Mononuclear cell (primary cell): ENCODE measurements around the gene TNNT2. TPM values are rescaled to one million over a fixed set of nuclear protein-coding genes. Genes with fewer than 3 reads are reported as not detected.

Source experiments
- H3K27me3 ChIP-seq: 2 replicates; pipeline ENCODE4 v1.6.0; 2011; ENCODE audit warnings: low read length, control low read depth; ENCODE audit not compliant: insufficient read depth
- H3K4me1 ChIP-seq: 2 replicates; pipeline ENCODE4 v1.5.1; 2011; ENCODE audit warnings: mild to moderate bottlenecking, low read length, control low read depth; ENCODE audit not compliant: insufficient read depth
- H3K4me3 ChIP-seq: 2 replicates; pipeline ENCODE4 v1.5.1; 2011; ENCODE audit warnings: mild to moderate bottlenecking, low read length, moderate library complexity
- H3K9me3 ChIP-seq: 2 replicates; pipeline ENCODE4 v1.5.1; 2011; ENCODE audit warnings: low read depth, mild to moderate bottlenecking, control low read depth, low read length
- total RNA-seq: library from RNA; depleted of rRNA; stranded (reverse); fragments of >200 nt; gene quantifications from one replicate; pipeline ENCODE4 v1.2.3, GENCODE V29; 2012

TNNT2 gene
- total RNA-seq, 1 donor: 0.10 TPM

GRCh38 chr1:201359031-201359872 is 18.2 kb downstream of the TNNT2 start:
- no peaks in the 10 kb centered on the region for H3K27me3 ChIP-seq
- H3K9me3 ChIP-seq: no peaks in the 10 kb centered on the region
- no peak overlapping the region for H3K4me3 ChIP-seq
- H3K4me1 ChIP-seq: no peaks in the 10 kb centered on the region

GRCh38 chr1:201358596-201358995 is 18.9 kb downstream of the TNNT2 start:
- H3K4me1 ChIP-seq: no peaks in the 10 kb centered on the region

GRCh38 chr1:201357636-201358348 is 19.7 kb downstream of the TNNT2 start:
- no peak overlapping the region for H3K4me3 ChIP-seq
- no peaks in the 10 kb centered on the region for H3K4me1 ChIP-seq
- H3K27me3 ChIP-seq: no peaks in the 10 kb centered on the region
- H3K9me3 ChIP-seq: no peaks in the 10 kb centered on the region

More at GRCh38 chr1:201358596-201358995, 18.9 kb downstream of the TNNT2 start:
- Histone ChIP-seq H3K27me3 (no peaks in the 10 kb centered on the region), H3K4me3 (no peak overlapping the region), H3K9me3 (no peaks in the 10 kb centered on the region)

- no peak overlapping the region for H3K4me3 ChIP-seq
- H3K27me3 ChIP-seq: no peaks in the 10 kb centered on the region
- H3K9me3 ChIP-seq: no peaks in the 10 kb centered on the region
- no peaks in the 10 kb centered on the region for H3K4me1 ChIP-seq
These were observed 20.3 kb downstream of the TNNT2 start for GRCh38 chr1:201357211-201357610.

DNA sequence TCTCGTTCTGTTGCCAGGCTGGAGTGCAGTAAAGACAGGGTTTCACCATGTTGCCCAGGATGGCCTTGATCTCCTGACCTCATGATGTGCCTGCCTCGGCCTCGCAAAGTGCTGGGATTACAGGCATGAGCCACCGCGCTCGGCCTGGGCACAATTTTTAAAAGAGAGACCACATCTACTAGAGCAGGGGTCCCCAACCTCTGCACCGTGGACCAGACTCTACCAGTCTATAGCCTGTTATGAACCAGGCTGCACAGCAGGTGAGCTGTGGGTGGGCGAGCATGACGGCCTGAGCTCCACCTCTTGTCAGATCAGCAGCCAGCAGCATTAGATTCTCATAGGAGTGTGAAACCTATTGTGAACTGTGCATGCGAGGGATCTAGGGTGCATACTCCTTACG is 20.8 kb downstream of the TNNT2 start:
- no peaks in the 10 kb centered on the region for H3K27me3 ChIP-seq
- H3K4me1 ChIP-seq: no peaks in the 10 kb centered on the region

GRCh38 chr1:201356236-201356635 is 21.2 kb downstream of the TNNT2 start:
- H3K27me3 ChIP-seq: no peaks in the 10 kb centered on the region
- H3K9me3 ChIP-seq: no peaks in the 10 kb centered on the region
- no peak overlapping the region for H3K4me3 ChIP-seq
- H3K4me1 ChIP-seq: no peaks in the 10 kb centered on the region

More for the DNA sequence above, 20.8 kb downstream of the TNNT2 start:
- H3K9me3 ChIP-seq: no peaks in the 10 kb centered on the region
- no peak overlapping the region for H3K4me3 ChIP-seq

- Histone ChIP-seq H3K4me1 (no peaks in the 10 kb centered on the region), H3K4me3 (no peak overlapping the region), H3K27me3 (no peaks in the 10 kb centered on the region), H3K9me3 (no peaks in the 10 kb centered on the region)
These were observed 22.0 kb downstream of the TNNT2 start for GRCh38 chr1:201355471-201355870.

GRCh38 chr1:201354901-201355295 is 22.6 kb downstream of the TNNT2 start:
- no peaks in the 10 kb centered on the region for H3K27me3 ChIP-seq
- no peak overlapping the region for H3K4me3 ChIP-seq
- H3K4me1 ChIP-seq: no peaks in the 10 kb centered on the region
- H3K9me3 ChIP-seq: no peaks in the 10 kb centered on the region

DNA sequence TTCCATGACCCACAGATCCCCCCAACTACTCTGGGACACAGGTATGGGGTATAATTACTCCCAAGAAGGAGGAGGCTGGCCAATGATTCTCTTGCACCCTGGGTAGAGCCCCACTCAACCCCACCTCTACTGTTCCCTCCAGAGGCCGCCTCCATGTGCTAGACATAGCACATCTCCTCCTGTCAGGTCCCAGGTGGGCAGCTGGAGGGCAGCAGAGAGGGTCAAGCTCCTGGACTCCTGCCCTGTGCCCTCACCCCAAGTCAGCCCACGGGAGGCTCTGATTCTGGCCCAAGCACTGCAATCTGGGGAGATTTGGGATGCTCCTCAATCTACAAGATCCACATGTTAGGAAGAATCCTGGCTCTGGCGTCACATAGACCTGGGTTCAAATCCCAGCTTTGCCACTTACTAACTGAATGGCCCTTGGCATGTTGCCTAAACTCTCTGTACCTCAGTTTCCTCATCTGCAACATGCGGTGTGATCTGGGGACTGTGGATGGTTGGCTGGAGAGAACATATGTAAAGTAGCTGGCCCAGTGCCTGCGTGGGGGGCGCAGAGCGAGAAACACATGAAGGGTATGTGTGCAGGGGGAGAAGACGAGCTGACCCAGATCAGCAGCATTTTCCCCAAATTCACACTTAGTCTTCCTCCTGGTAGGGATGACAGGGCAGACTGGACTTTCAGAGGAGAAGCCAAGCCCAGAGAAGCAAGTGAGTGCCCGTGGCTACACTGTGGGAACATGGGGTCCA is 23.2 kb downstream of the TNNT2 start:
- Histone ChIP-seq H3K4me3 (no peak overlapping the region), H3K4me1 (no peaks in the 10 kb centered on the region), H3K27me3 (no peaks in the 10 kb centered on the region), H3K9me3 (no peaks in the 10 kb centered on the region)

GRCh38 chr1:201353186-201353940 is 24.1 kb downstream of the TNNT2 start:
- no peaks in the 10 kb centered on the region for H3K4me1 ChIP-seq
- no peaks in the 10 kb centered on the region for H3K27me3 ChIP-seq
- no peaks in the 10 kb centered on the region for H3K9me3 ChIP-seq
- no peak overlapping the region for H3K4me3 ChIP-seq

- no peaks in the 10 kb centered on the region for H3K4me1 ChIP-seq
- no peaks in the 10 kb centered on the region for H3K9me3 ChIP-seq
- H3K27me3 ChIP-seq: no peaks in the 10 kb centered on the region
These were observed 25.9 kb downstream of the TNNT2 start for GRCh38 chr1:201351617-201352016.

DNA sequence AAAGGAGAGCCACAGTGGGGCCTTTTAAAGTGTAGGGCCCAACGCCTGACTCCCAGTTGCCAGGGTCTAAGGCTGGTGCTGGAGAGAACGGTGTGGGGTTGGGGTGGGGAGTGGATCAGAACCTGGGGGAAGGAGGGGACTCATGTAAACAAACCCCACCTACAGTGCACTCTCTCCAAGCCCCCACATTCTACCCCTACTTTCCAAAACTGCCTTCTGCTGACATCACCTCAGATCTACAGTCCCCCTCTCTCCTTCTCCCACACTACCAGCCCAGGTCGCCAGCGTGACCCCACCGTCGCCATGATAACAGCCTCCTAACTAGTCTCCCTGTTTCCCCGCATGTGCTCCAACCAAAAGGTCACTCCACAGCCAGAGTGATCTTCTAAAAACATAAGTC is 26.6 kb downstream of the TNNT2 start:
- Histone ChIP-seq H3K4me1 (no peaks in the 10 kb centered on the region), H3K9me3 (no peaks in the 10 kb centered on the region), H3K4me3 (no peak overlapping the region), H3K27me3 (no peaks in the 10 kb centered on the region)

More at GRCh38 chr1:201351617-201352016, 25.9 kb downstream of the TNNT2 start:
- H3K4me3 ChIP-seq: no peak overlapping the region

DNA sequence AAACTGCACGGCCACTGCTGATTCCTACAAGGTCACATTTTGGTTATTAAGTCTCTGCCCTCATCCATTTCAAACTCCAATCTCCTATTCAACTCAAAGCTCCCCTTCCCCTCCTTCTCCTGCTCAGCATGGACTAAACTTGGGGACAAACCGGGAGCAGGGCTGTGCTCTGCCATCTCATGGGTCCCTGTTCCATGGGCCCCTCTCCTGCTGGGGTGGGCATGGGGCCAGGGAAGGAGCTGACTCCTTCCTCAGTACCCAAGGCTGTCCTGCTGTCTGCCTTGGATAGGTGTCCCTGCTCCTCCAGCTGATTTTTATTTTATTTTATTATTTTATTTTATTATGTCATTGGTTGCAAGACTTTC is 27.1 kb downstream of the TNNT2 start:
- Histone ChIP-seq H3K27me3 (no peaks in the 10 kb centered on the region), H3K4me3 (no peak overlapping the region), H3K9me3 (no peaks in the 10 kb centered on the region), H3K4me1 (no peaks in the 10 kb centered on the region)

DNA sequence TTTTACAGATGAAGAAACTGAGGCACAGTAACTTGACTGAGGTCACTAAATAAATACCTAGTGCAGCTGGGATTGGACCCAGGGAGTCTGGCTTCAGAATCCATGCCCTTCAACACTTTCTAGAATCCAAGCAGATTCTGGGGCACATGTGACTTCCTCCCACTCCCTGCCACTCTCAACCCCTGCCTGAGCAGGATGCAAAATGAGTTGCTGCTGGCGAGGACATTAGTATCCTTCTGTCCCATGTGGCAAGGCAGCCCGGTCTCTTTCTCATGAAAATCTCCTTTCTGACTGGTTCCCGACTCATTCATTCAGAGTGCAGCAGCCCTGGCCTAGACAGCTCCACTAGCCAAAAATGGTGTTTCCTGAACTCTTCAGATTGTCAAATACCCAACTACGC is 28.4 kb downstream of the TNNT2 start:
- Histone ChIP-seq H3K4me3 (no peak overlapping the region), H3K4me1 (no peaks in the 10 kb centered on the region), H3K9me3 (no peaks in the 10 kb centered on the region), H3K27me3 (no peaks in the 10 kb centered on the region)

GRCh38 chr1:201348211-201348566 is 29.3 kb downstream of the TNNT2 start:
- Histone ChIP-seq H3K4me3 (no peak overlapping the region), H3K27me3 (peaks cover under 1% of the 10 kb centered on the region), H3K4me1 (no peaks in the 10 kb centered on the region), H3K9me3 (no peaks in the 10 kb centered on the region)
